GM12801 (cell line): ENCODE data around the gene TRMT44.

ENCODE experiments used
- CTCF ChIP-seq: IDR thresholded peaks from one replicate; pipeline ENCODE4 v1.5.1; 2011; ENCODE audit warnings: control low read depth; ENCODE audit not compliant: insufficient read length; ENCODE audit errors: extremely low read depth

Gene TRMT44

GRCh38 chr4:8457646-8458252, 17.2 kb downstream of the TRMT44 start:
- TF ChIP-seq CTCF: no peak

- TF ChIP-seq CTCF: no peak
Observed at GRCh38 chr4:8459867-8460445, 19.4 kb downstream of the TRMT44 start.

GRCh38 chr4:8461086-8461485, 20.5 kb downstream of the TRMT44 start:
- no peak for TF ChIP-seq CTCF

- TF ChIP-seq CTCF: no peak
Observed at GRCh38 chr4:8461616-8462015, 21.0 kb downstream of the TRMT44 start.

- no peak for TF ChIP-seq CTCF
Observed at GRCh38 chr4:8463811-8464210, 23.2 kb downstream of the TRMT44 start.

GRCh38 chr4:8464381-8464780, 23.8 kb downstream of the TRMT44 start:
- TF ChIP-seq CTCF: no peak

- TF ChIP-seq CTCF: no peak
Observed at GRCh38 chr4:8465615-8466611, 25.3 kb downstream of the TRMT44 start.
